ENCODE data around the gene TTC39A.

DNA sequence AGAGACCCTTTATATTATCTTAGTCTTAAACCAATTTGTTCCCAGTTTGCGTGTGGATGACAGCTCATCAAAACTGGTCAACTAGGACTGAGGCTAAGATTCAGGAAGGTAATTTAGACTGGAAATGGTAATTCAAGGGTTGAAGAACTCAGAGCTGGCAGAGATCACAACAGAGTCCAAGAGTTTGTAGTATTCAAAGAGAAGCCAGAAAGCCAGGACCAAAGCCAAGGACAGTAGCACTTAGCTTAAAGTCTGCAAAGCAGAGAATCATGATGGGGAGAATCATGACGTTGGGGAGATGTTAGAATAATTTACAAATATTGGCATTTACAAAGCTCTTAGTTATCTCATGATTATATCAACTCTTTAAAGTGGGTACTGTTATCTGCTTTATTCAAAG is 61.7 kb downstream of the TTC39A start:
- TF ChIP-seq, protein P1, sequence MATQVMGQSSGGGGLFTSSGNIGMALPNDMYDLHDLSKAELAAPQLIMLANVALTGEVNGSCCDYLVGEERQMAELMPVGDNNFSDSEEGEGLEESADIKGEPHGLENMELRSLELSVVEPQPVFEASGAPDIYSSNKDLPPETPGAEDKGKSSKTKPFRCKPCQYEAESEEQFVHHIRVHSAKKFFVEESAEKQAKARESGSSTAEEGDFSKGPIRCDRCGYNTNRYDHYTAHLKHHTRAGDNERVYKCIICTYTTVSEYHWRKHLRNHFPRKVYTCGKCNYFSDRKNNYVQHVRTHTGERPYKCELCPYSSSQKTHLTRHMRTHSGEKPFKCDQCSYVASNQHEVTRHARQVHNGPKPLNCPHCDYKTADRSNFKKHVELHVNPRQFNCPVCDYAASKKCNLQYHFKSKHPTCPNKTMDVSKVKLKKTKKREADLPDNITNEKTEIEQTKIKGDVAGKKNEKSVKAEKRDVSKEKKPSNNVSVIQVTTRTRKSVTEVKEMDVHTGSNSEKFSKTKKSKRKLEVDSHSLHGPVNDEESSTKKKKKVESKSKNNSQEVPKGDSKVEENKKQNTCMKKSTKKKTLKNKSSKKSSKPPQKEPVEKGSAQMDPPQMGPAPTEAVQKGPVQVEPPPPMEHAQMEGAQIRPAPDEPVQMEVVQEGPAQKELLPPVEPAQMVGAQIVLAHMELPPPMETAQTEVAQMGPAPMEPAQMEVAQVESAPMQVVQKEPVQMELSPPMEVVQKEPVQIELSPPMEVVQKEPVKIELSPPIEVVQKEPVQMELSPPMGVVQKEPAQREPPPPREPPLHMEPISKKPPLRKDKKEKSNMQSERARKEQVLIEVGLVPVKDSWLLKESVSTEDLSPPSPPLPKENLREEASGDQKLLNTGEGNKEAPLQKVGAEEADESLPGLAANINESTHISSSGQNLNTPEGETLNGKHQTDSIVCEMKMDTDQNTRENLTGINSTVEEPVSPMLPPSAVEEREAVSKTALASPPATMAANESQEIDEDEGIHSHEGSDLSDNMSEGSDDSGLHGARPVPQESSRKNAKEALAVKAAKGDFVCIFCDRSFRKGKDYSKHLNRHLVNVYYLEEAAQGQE (IDR thresholded peaks at IDR 0.05; ENCODE audit: insufficient read depth in 1 of 2, low read depth in 2 of 2, low read length in 2 of 2), result no peak
- TF ChIP-seq POLR2AphosphoS5 (IDR thresholded peaks at IDR 0.05; ENCODE audit: low read depth, low read length) (no peak), FOXP2 (optimal IDR thresholded peaks at IDR 0.05; ENCODE audit: borderline replicate concordance, extremely low read depth, extremely low read length, insufficient read depth) (no peak)

All from PFSK-1 (cell line).